HepG2 (cell line): ENCODE measurements around the gene A2ML1. TPM values are rescaled to one million over a fixed set of nuclear protein-coding genes. Genes with fewer than 3 reads are reported as not detected.
"Not testable (repeated sequence)": the region's sequence is repeated elsewhere in the genome, so short reads cannot be mapped to it uniquely, and the experiment has no call there.

ENCODE experiments used
- ATAC-seq: fragments of 200-7000 bp; cut with Tn5 transposase; 3 replicates; pipeline ENCODE4 v1.9.1; 2020; ENCODE audit warnings: mild to moderate bottlenecking, moderate library complexity
- BruUV-seq: library from RNA; stranded (reverse); fragments of 400-500 nt; replicated peaks from 2 replicates; lab custom pipeline; 2021; lab: Mats Ljungman, UMichigan
- CTCF ChIA-PET: fragments of 300-600 bp; formaldehyde crosslinking; extraction: SDS; loops from one replicate; lab custom pipeline; 2021; ENCODE audit warnings: low total read pairs, inconsistent platforms, low intra/inter-chr PET ratio; lab: Yijun Ruan, JAX
- POLR2A ChIA-PET: fragments of 350-600 bp; sonication (Branson Sonifier 250); formaldehyde crosslinking; loops from one replicate; lab custom pipeline; 2020; ENCODE audit warnings: antibody characterized with exemption, inconsistent platforms; lab: Yijun Ruan, JAX
- DNase-seq: peaks from one replicate; pipeline ENCODE4 v3.0.0-alpha.2; 2015; ENCODE audit warnings: low spot score
- FAIRE-seq: peaks from 3 replicates; lab custom pipeline; 2011; peaks lifted over from hg19 to GRCh38; lab: Jason Lieb, UNC
- H2AFZ ChIP-seq: one replicate; pipeline ENCODE4 v1.6.1; 2011; ENCODE audit warnings: low read length, inconsistent platforms
- H3K27ac ChIP-seq: fragments of 300-600 bp; 3 replicates; pipeline ENCODE4 v1.8.0; 2011; ENCODE audit warnings: mixed run types, mild to moderate bottlenecking, mixed read lengths, low read length, inconsistent platforms; ENCODE audit not compliant: insufficient read depth; ENCODE audit errors: extremely low read length
- H3K27me3 ChIP-seq, 2 experiments: fragments of 200-600 bp in 1 of 2; 2 replicates in 1 of 2; 3 replicates in 1 of 2; pipeline versions ENCODE4 v1.6.0 to v1.8.0; 2011; ENCODE audit warnings: low read length in 2 of 2, mild to moderate bottlenecking in 2 of 2, moderate library complexity in 2 of 2, inconsistent platforms in 1 of 2; ENCODE audit not compliant: insufficient read depth in 2 of 2, control insufficient read depth in 1 of 2
- H3K36me3 ChIP-seq, 2 experiments: fragments of 200-600 bp in 1 of 2; replicated peaks in 1 of 2; 2 replicates in 1 of 2; 3 replicates in 1 of 2; pipeline versions ENCODE4 v1.5.1 to v1.8.0; 2011; ENCODE audit warnings: low read length in 2 of 2, inconsistent platforms in 1 of 2; ENCODE audit not compliant: insufficient read depth in 2 of 2, control insufficient read depth in 1 of 2
- H3K4me1 ChIP-seq: 2 replicates; pipeline ENCODE4 v1.5.1; 2012; ENCODE audit warnings: low read length, inconsistent platforms; ENCODE audit not compliant: insufficient read depth
- H3K4me2 ChIP-seq: 2 replicates; pipeline ENCODE4 v1.6.0; 2011; ENCODE audit warnings: low read depth, low read length, inconsistent platforms
- H3K4me3 ChIP-seq, 3 experiments: fragments of 200-600 bp in 1 of 3; sonication (generic), shearing (Covaris generic) in 1 of 3; replicated peaks in 1 of 3; 2 replicates each; pipeline ENCODE4 v1.5.1; 2011 to 2016; ENCODE audit warnings: low read length in 3 of 3, inconsistent platforms in 2 of 3, low read depth in 2 of 3, mild to moderate bottlenecking in 2 of 3, control low read depth in 1 of 3, mixed read lengths in 1 of 3; ENCODE audit not compliant: insufficient read depth in 1 of 3
- H3K79me2 ChIP-seq: one replicate; pipeline ENCODE4 v1.6.1; 2011; ENCODE audit warnings: low read length, inconsistent platforms; ENCODE audit not compliant: insufficient read depth
- H3K9ac ChIP-seq: 2 replicates; pipeline ENCODE4 v1.6.0; 2011; ENCODE audit warnings: mild to moderate bottlenecking, low read depth, low read length, inconsistent platforms; ENCODE audit not compliant: insufficient read depth
- H3K9me3 ChIP-seq: 2 replicates; pipeline ENCODE4 v1.5.1; 2012; ENCODE audit warnings: mild to moderate bottlenecking, low read length
- H4K20me1 ChIP-seq: 2 replicates; pipeline ENCODE4 v1.6.0; 2011; ENCODE audit warnings: inconsistent platforms, mild to moderate bottlenecking, low read length, moderate library complexity; ENCODE audit not compliant: insufficient read depth
- WGBS: methylation state at CpG from one replicate; pipeline ENCODE4 v1.1.6; 2017; ENCODE audit warnings: low lambda C conversion rate; 5-methylcytosine and 5-hydroxymethylcytosine counted together
- in situ Hi-C: cut with HindIII; loops from 2 replicates; pipeline ENCODE4 v1.10.0; 2017; ENCODE audit warnings: low pct_unique_long_range_greater_than_20kb; ENCODE audit not compliant: extremely low pct_ligation_motif_present
- intact Hi-C: fragments of 100-400 bp; cut with micrococcal nuclease; formaldehyde crosslinking; loops from one replicate; pipeline ENCODE4 v1.10.0; 2022; ENCODE audit not compliant: unreplicated experiment
- polyA plus RNA-seq, 8 experiments: library from polyadenylated mRNA; depleted of rRNA in 3 of 8; stranded (reverse) in 7 of 8; unstranded in 1 of 8; fragments of >200 nt; fragmentation: Illumina TruSeq in 4 of 8; extraction: Trizol in 4 of 8; gene quantifications; 2 replicates each; pipeline versions ENCODE4 v1.2.1 to v1.2.3, GENCODE V29; 2011 to 2016; ENCODE audit warnings: low read depth in 4 of 8, missing spikeins in 1 of 8, mixed read lengths in 1 of 8; ENCODE audit not compliant: insufficient read depth in 1 of 8
- total RNA-seq, 5 experiments: library from RNA; depleted of rRNA; stranded (reverse); fragments of >200 nt; fragmentation: Illumina TruSeq; extraction: Trizol; gene quantifications; 2 replicates each; pipeline ENCODE4 v1.2.3, GENCODE V29; 2016; ENCODE audit warnings: low read depth in 1 of 5

The A2ML1 gene
- total and polyA plus RNA-seq, 2 of the 13 experiments (the other 11 are each of a cell fraction or from before 2014, with no cell fraction given), result not detected

- ATAC-seq, H3K36me3 ChIP-seq, H3K4me3 ChIP-seq, DNase-seq, H3K4me1 ChIP-seq, BruUV-seq, H3K9me3 ChIP-seq, H3K27ac ChIP-seq, POLR2A ChIA-PET, in situ Hi-C loops, FAIRE-seq, H3K9ac ChIP-seq, H3K27me3 ChIP-seq, H3K4me2 ChIP-seq, CTCF ChIA-PET, H3K79me2 ChIP-seq, intact Hi-C loops, H2AFZ ChIP-seq, H4K20me1 ChIP-seq: not testable (repeated sequence)
- 27% methylated on average over 4 of the region's 4 CpGs for WGBS
Measured at GRCh38 chr12:8793226-8793625, 29.2 kb upstream of the A2ML1 start.

GRCh38 chr12:8794611-8795010 lies 27.8 kb upstream of the A2ML1 start:
- H3K4me3 ChIP-seq, H3K36me3 ChIP-seq, H4K20me1 ChIP-seq, CTCF ChIA-PET, H3K4me1 ChIP-seq, BruUV-seq, in situ Hi-C loops, H3K79me2 ChIP-seq, intact Hi-C loops, H2AFZ ChIP-seq, DNase-seq, FAIRE-seq, H3K27ac ChIP-seq, H3K9me3 ChIP-seq, H3K4me2 ChIP-seq, H3K27me3 ChIP-seq, POLR2A ChIA-PET, H3K9ac ChIP-seq, ATAC-seq: not testable (repeated sequence)
- 91% methylated on average over 7 of the region's 21 CpGs for WGBS
